Vagina (tissue), 2 donors: ENCODE data around the gene TXK.
A peak's percentile ranks its signal among the peaks of the same experiment; 100 is the strongest.

Experiments used
- POLR2A ChIP-seq, 2 donors: fragments of 450-650 bp; IDR thresholded peaks; one replicate each; pipeline ENCODE4 v1.6.1; 2017; ENCODE audit warnings: antibody characterized with exemption in 2 of 2, mild to moderate bottlenecking in 2 of 2, moderate library complexity in 2 of 2
- TF ChIP-seq, protein P1 (sequence below), 3 experiments: fragments of 450-650 bp in 2 of 3; fragments of 200-600 bp in 1 of 3; sonication (generic) in 1 of 3; IDR thresholded peaks; one replicate each; pipeline ENCODE4 v1.5.1; 2017 to 2019; ENCODE audit warnings: antibody characterized with exemption in 3 of 3, mild to moderate bottlenecking in 2 of 3, moderate library complexity in 2 of 3

DNA sequence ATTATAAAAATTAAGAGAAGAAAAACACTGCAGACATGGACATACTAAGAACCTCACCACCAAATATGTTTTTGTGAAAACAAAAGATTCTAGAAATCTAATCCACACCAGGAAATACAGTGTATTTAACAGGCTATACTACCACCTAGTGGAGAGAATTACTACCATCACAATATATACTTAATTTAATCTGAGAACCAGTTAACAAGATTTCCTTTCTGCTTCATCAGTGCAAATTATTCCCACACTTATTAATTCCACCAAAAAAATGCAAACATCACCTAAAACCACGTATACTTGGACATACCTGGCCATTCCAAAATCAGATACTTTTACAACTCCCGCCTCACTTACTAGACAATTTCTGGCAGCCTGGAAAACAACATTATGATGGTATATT, 7.0 kb upstream of the TXK start:
- TF ChIP-seq, protein P1, sequence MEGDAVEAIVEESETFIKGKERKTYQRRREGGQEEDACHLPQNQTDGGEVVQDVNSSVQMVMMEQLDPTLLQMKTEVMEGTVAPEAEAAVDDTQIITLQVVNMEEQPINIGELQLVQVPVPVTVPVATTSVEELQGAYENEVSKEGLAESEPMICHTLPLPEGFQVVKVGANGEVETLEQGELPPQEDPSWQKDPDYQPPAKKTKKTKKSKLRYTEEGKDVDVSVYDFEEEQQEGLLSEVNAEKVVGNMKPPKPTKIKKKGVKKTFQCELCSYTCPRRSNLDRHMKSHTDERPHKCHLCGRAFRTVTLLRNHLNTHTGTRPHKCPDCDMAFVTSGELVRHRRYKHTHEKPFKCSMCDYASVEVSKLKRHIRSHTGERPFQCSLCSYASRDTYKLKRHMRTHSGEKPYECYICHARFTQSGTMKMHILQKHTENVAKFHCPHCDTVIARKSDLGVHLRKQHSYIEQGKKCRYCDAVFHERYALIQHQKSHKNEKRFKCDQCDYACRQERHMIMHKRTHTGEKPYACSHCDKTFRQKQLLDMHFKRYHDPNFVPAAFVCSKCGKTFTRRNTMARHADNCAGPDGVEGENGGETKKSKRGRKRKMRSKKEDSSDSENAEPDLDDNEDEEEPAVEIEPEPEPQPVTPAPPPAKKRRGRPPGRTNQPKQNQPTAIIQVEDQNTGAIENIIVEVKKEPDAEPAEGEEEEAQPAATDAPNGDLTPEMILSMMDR (IDR thresholded peaks at IDR 0.05), result peak; percentile 2 to 29 (median 13)
- no peak for TF ChIP-seq POLR2A (IDR thresholded peaks at IDR 0.05)
